Measurements from ENCODE around the gene FGD3. TPM values are rescaled to one million over a fixed set of nuclear protein-coding genes. Genes with fewer than 3 reads are reported as not detected.

Gene FGD3
- total RNA-seq, 2 donors from 2014 or later: 9.9 to 13.7 TPM

- no peaks in the 10 kb centered on the region for H3K9me3 ChIP-seq
- H3K4me1 ChIP-seq (ENCODE audit: control insufficient read depth in 1 of 2, low read depth in 2 of 2): no peaks in the 10 kb centered on the region
- no peak for DNase-seq (ENCODE audit: low spot score)
- H3K27me3 ChIP-seq (replicated peaks; ENCODE audit: insufficient read depth): no peaks in the 10 kb centered on the region
- ATAC-seq (ENCODE audit: insufficient number of reproducible peaks, low FRiP score, low read depth): no peak
- no peak overlapping the region for H3K4me3 ChIP-seq
- H3K36me3 ChIP-seq: no peaks in the 10 kb centered on the region
- H3K27ac ChIP-seq: no peak overlapping the region
- TF ChIP-seq, protein P1, sequence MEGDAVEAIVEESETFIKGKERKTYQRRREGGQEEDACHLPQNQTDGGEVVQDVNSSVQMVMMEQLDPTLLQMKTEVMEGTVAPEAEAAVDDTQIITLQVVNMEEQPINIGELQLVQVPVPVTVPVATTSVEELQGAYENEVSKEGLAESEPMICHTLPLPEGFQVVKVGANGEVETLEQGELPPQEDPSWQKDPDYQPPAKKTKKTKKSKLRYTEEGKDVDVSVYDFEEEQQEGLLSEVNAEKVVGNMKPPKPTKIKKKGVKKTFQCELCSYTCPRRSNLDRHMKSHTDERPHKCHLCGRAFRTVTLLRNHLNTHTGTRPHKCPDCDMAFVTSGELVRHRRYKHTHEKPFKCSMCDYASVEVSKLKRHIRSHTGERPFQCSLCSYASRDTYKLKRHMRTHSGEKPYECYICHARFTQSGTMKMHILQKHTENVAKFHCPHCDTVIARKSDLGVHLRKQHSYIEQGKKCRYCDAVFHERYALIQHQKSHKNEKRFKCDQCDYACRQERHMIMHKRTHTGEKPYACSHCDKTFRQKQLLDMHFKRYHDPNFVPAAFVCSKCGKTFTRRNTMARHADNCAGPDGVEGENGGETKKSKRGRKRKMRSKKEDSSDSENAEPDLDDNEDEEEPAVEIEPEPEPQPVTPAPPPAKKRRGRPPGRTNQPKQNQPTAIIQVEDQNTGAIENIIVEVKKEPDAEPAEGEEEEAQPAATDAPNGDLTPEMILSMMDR (IDR thresholded peaks at IDR 0.05): no peak
Measured at GRCh38 chr9:93028448-93029006, 81.2 kb downstream of the FGD3 start.

DNA sequence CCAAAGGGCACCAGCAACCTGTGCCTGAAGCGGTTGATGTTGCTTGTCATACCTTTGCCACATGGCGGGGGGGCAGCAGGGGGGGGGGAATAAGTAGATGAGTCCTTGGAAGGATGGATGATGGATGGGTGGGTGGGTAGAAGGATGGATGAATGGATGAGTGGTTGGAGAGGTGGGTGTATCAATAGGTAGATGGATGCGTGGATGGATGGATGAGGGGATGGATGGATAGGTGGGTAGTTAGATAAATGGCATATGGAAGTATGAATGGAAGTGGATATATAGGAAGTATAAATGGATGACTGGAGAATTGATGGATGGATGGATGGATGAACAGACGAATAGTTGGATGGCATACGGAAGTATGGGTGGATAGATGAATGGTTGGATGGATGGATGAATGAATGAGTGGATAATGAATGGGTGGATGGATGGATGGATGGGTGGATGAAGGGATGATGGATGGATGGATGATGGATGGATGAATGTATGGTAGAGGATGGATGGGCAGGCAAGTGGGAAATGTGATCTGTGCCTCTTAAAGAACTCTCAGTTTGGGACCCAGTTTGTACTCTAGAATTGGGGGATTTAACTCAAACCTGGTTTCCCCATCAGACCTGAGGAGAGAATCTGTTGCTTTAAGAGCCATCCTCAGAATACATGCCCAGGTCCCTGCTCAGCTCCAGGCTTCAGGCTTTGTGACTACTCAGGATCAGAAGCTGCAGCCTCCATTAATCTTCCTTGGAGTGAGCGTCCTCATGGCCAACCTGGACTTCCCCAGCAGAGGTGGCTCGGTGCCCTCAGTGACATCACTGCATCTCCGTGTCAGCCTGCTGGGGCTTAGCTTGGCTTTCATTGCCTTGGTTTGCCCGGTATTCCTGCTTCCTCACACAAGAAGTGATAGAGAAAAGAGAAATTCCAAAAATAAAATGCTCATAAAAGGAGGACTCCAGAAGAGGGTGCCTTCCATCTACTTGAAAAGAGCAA is 83.6 kb downstream of the FGD3 start:
- no peaks in the 10 kb centered on the region for H3K36me3 ChIP-seq
- no peaks in the 10 kb centered on the region for H3K27me3 ChIP-seq (replicated peaks; ENCODE audit: insufficient read depth)
- DNase-seq (ENCODE audit: low spot score) (no peak), ATAC-seq (ENCODE audit: insufficient number of reproducible peaks, low FRiP score, low read depth) (no peak)
- H3K4me1 ChIP-seq (ENCODE audit: control insufficient read depth in 1 of 2, low read depth in 2 of 2): no peaks in the 10 kb centered on the region
- TF ChIP-seq, protein P1 (IDR thresholded peaks at IDR 0.05): no peak
- no peaks in the 10 kb centered on the region for H3K9me3 ChIP-seq
- H3K27ac ChIP-seq: no peak overlapping the region
- no peak overlapping the region for H3K4me3 ChIP-seq

DNA sequence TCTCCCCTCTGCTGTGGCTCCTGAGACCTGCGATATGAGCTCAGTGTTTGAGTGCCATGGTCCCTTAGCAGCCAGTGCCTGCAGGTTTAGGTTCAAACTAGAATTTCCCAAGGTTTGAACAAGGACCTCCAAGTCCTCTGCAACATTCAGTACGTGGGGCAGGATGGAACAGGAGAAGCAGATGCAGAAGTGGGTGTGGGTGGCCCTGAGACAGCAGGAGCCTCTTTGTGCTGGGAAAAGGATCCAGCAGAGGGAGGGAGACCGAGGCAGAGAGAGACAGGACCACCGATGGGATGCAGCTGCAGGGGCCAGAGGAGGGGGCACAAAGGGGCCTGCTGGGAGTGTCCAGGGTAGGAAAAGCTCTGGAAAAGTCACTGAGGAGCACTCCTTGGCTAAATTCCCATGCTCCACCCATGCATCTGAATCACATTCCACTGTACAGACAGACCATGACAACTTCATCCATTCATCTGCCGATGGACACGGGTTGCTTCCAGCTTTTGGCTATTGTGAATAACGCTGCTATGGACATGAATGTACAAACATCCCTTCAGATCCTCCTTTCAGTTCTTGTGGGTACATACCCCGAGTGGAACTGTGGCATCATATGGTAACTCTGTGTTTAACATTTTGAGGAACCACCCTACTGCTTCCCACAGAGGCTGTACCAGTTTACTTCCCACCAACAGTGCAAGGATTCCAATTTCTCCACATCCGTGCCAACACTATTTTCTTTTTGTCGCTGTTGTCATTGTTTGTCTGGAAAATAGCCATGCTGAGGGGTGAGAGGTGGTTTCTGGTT is 84.5 kb downstream of the FGD3 start:
- Histone ChIP-seq H3K27ac (no peak overlapping the region), H3K9me3 (no peaks in the 10 kb centered on the region), H3K4me1 (ENCODE audit: control insufficient read depth in 1 of 2, low read depth in 2 of 2) (no peaks in the 10 kb centered on the region), H3K4me3 (no peak overlapping the region), H3K27me3 (replicated peaks; ENCODE audit: insufficient read depth) (no peaks in the 10 kb centered on the region), H3K36me3 (no peaks in the 10 kb centered on the region)
- no peak for ATAC-seq (ENCODE audit: insufficient number of reproducible peaks, low FRiP score, low read depth)
- no peak for DNase-seq (ENCODE audit: low spot score)
- TF ChIP-seq, protein P1 (IDR thresholded peaks at IDR 0.05): no peak

DNA sequence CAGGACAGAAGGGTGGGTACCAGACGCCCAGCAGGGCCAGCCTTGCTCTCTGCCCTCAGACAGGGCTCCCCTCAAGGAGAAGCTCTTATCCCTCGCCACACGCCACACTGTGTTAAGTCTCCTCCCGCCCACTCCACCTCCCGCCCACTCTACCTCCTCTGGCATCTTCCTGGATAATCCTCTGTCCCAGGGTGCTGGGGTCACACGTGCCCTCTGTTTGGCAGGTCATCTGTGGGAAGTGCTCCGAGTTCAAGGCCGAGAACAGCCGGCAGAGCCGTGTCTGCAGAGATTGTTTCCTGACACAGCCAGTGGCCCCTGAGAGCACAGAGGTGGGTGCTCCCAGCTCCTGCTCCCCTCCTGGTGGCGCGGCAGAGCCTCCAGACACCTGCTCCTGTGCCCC is 85.2 kb downstream of the FGD3 start:
- H3K27me3 ChIP-seq (replicated peaks; ENCODE audit: insufficient read depth): no peaks in the 10 kb centered on the region
- no peak for DNase-seq (ENCODE audit: low spot score)
- TF ChIP-seq, protein P1 (IDR thresholded peaks at IDR 0.05): no peak
- no peaks in the 10 kb centered on the region for H3K4me1 ChIP-seq (ENCODE audit: control insufficient read depth in 1 of 2, low read depth in 2 of 2)
- H3K4me3 ChIP-seq: no peak overlapping the region
- no peaks in the 10 kb centered on the region for H3K9me3 ChIP-seq
- no peaks in the 10 kb centered on the region for H3K36me3 ChIP-seq
- ATAC-seq (ENCODE audit: insufficient number of reproducible peaks, low FRiP score, low read depth): no peak
- H3K27ac ChIP-seq: no peak overlapping the region

DNA sequence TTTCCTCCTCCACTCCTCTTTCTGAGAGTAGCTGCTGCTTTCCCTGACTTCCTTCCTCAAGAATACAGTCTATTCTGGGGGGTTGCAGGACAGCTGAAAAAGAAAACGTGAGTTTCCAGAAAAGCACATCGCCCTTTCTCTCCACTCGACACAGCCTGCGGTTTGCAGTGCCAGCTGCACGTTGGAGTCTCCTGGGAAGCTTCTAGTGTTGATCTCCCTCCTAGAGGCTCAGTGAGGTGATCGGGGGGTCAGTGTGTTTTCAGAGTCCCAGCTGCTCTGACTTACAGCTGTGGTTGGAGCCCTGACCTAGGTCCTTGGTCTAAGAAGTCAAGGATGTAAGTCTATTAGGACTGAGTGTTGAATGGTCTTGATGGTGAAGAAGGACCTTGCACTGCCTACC is 86.2 kb downstream of the FGD3 start:
- H3K9me3 ChIP-seq: no peaks in the 10 kb centered on the region
- no peaks in the 10 kb centered on the region for H3K4me1 ChIP-seq (ENCODE audit: control insufficient read depth in 1 of 2, low read depth in 2 of 2)
- ATAC-seq (ENCODE audit: insufficient number of reproducible peaks, low FRiP score, low read depth) (no peak), DNase-seq (ENCODE audit: low spot score) (no peak)
- H3K4me3 ChIP-seq: no peak overlapping the region
- TF ChIP-seq, protein P1 (IDR thresholded peaks at IDR 0.05): no peak
- H3K27me3 ChIP-seq (replicated peaks; ENCODE audit: insufficient read depth): no peaks in the 10 kb centered on the region
- H3K36me3 ChIP-seq: no peaks in the 10 kb centered on the region
- H3K27ac ChIP-seq: no peak overlapping the region

Measured in thoracic aorta (tissue), 2 donors.